PC-3 (cell line): ENCODE data around the gene KRT24. TPM values are rescaled to one million over a fixed set of nuclear protein-coding genes. Genes with fewer than 3 reads are reported as not detected.

Source experiments
- ATAC-seq: fragments of 200-7000 bp; cut with Tn5 transposase; 2 replicates; pipeline ENCODE4 v1.9.1; 2020; ENCODE audit warnings: mild to moderate bottlenecking, moderate library complexity
- BruUV-seq: library from RNA; stranded (reverse); fragments of 400-500 nt; replicated peaks from 2 replicates; lab custom pipeline; 2021; lab: Mats Ljungman, UMichigan
- CTCF ChIA-PET: fragments of 300-600 bp; sonication (Branson Sonifier 250); formaldehyde crosslinking; loops from one replicate; lab custom pipeline; 2022; ENCODE audit warnings: antibody characterized with exemption; lab: Charles Lee
- POLR2A ChIA-PET: fragments of 300-600 bp; sonication (Branson Sonifier 250); formaldehyde crosslinking; loops from one replicate; lab custom pipeline; 2022; ENCODE audit warnings: antibody characterized with exemption; ENCODE audit not compliant: unreplicated experiment; lab: Charles Lee
- DNase-seq: peaks from one replicate; pipeline ENCODE4 v3.0.0-alpha.2; 2015
- H2AFZ ChIP-seq: fragments of 300-600 bp; sonication (generic); 2 replicates; pipeline ENCODE4 v1.6.0; 2016; ENCODE audit warnings: antibody characterized with exemption, low read length
- H3F3A ChIP-seq: fragments of 300-600 bp; sonication (generic); one replicate; pipeline ENCODE4 v1.6.0; 2017; ENCODE audit warnings: antibody characterized with exemption, low read length, control low read depth, mild to moderate bottlenecking; ENCODE audit not compliant: unreplicated experiment
- H3K27ac ChIP-seq: fragments of 300-600 bp; sonication (generic); 2 replicates; pipeline ENCODE4 v1.5.1; 2016; ENCODE audit warnings: mild to moderate bottlenecking, low read length
- H3K27me3 ChIP-seq: fragments of 300-600 bp; sonication (generic); 2 replicates; pipeline ENCODE4 v1.6.1; 2016; ENCODE audit warnings: low read length, mixed read lengths
- H3K36me3 ChIP-seq: fragments of 300-600 bp; sonication (generic); 2 replicates; pipeline ENCODE4 v1.6.1; 2016; ENCODE audit warnings: low read depth, mixed run types, low read length, mixed read lengths
- H3K4me1 ChIP-seq: fragments of 300-600 bp; sonication (generic); 2 replicates; pipeline ENCODE4 v1.5.1; 2016; ENCODE audit warnings: low read length; ENCODE audit not compliant: insufficient read depth
- H3K4me2 ChIP-seq: fragments of 300-600 bp; sonication (generic); 2 replicates; pipeline ENCODE4 v1.6.0; 2016; ENCODE audit warnings: low read length
- H3K4me3 ChIP-seq: fragments of 300-600 bp; sonication (generic); 2 replicates; pipeline ENCODE4 v1.5.1; 2016; ENCODE audit warnings: mild to moderate bottlenecking, low read length, mixed read lengths
- H3K79me2 ChIP-seq: fragments of 300-600 bp; sonication (generic); 2 replicates; pipeline ENCODE4 v1.6.1; 2017; ENCODE audit warnings: low read length, mixed read lengths
- H3K9ac ChIP-seq: fragments of 300-600 bp; sonication (generic); 2 replicates; pipeline ENCODE4 v1.6.0; 2016; ENCODE audit warnings: mild to moderate bottlenecking, low read length
- H3K9me2 ChIP-seq: fragments of 300-600 bp; sonication (generic); replicated peaks from 2 replicates; pipeline ENCODE4 v1.6.1; 2016; ENCODE audit warnings: mixed run types, low read length, mixed read lengths
- H3K9me3 ChIP-seq: fragments of 300-600 bp; sonication (generic); 2 replicates; pipeline ENCODE4 v1.6.1; 2016; ENCODE audit warnings: low read length, mixed read lengths
- H4K20me1 ChIP-seq: fragments of 300-600 bp; sonication (generic); 2 replicates; pipeline ENCODE4 v1.6.1; 2016; ENCODE audit warnings: low read length, mixed read lengths
- CTCF ChIP-seq: fragments of 300-600 bp; sonication (generic); conservative IDR thresholded peaks from 2 replicates; pipeline ENCODE4 v1.5.1; 2017; ENCODE audit warnings: antibody characterized with exemption, low read depth, mild to moderate bottlenecking, low read length
- EZH2 ChIP-seq: fragments of 300-600 bp; sonication (generic); IDR thresholded peaks from one replicate; pipeline ENCODE4 v1.6.1; 2017; ENCODE audit warnings: antibody characterized with exemption, mild to moderate bottlenecking, low read length; ENCODE audit not compliant: unreplicated experiment
- EZH2phosphoT487 ChIP-seq: fragments of 300-600 bp; sonication (generic); IDR thresholded peaks from 2 replicates; pipeline ENCODE4 v1.6.1; 2018; ENCODE audit warnings: mild to moderate bottlenecking, antibody characterized with exemption, low read length, borderline replicate concordance
- intact Hi-C: fragments of 100-400 bp; cut with micrococcal nuclease; formaldehyde crosslinking; loops from 2 replicates; pipeline ENCODE4 v1.9.0; 2023
- total RNA-seq: library from RNA; depleted of rRNA; stranded (reverse); fragments of >200 nt; gene quantifications from 2 replicates; pipeline ENCODE4 v1.2.3, GENCODE V29; 2014

Gene KRT24
- total RNA-seq, 1 experiment from 2014 or later, result not detected

GRCh38 chr17:40738553-40738952, 35.0 kb upstream of the KRT24 start:
- Histone ChIP-seq H3K4me1 (no peaks in the 10 kb centered on the region), H3K9ac (no peak overlapping the region), H4K20me1 (no peaks in the 10 kb centered on the region), H3K9me3 (no peaks in the 10 kb centered on the region), H3K4me2 (no peak overlapping the region), H2AFZ (no peak overlapping the region), H3K27ac (no peak overlapping the region), H3K36me3 (no peaks in the 10 kb centered on the region), H3F3A (no peaks in the 10 kb centered on the region), H3K9me2 (no peaks in the 10 kb centered on the region), H3K4me3 (no peak overlapping the region), H3K79me2 (no peaks in the 10 kb centered on the region), H3K27me3 (peaks cover 17% of the 10 kb centered on the region; the same call in 1 of the 2 replicates)
- no peak for ATAC-seq
- CTCF ChIA-PET, result no interaction called here
- POLR2A ChIA-PET, result no interaction called here
- intact Hi-C loops, result no loop called here
- no TSS peak for BruUV-seq
- DNase-seq, result no peak
- TF ChIP-seq EZH2phosphoT487 (no peak), CTCF (no peak), EZH2 (no peak)

- POLR2A ChIA-PET, result no interaction called here
- CTCF ChIA-PET, result no interaction called here
- Histone ChIP-seq H3K9ac (no peak overlapping the region), H3K9me2 (no peaks in the 10 kb centered on the region), H3K4me1 (no peaks in the 10 kb centered on the region), H3K27ac (no peak overlapping the region), H3K27me3 (peaks cover 8% of the 10 kb centered on the region; the same call in 1 of the 2 replicates), H3F3A (no peaks in the 10 kb centered on the region), H3K4me3 (no peak overlapping the region), H3K79me2 (no peaks in the 10 kb centered on the region), H3K9me3 (no peaks in the 10 kb centered on the region), H3K36me3 (no peaks in the 10 kb centered on the region), H4K20me1 (no peaks in the 10 kb centered on the region), H2AFZ (no peak overlapping the region), H3K4me2 (no peak overlapping the region)
- intact Hi-C loops, result no loop called here
- TF ChIP-seq EZH2 (no peak), CTCF (no peak), EZH2phosphoT487 (no peak)
- no TSS peak for BruUV-seq
- ATAC-seq, result no peak
- DNase-seq, result no peak
These were observed 31.5 kb upstream of the KRT24 start for GRCh38 chr17:40735016-40735415.

GRCh38 chr17:40734018-40734417, 30.5 kb upstream of the KRT24 start:
- no peak overlapping the region for H3K27ac ChIP-seq
- no peaks in the 10 kb centered on the region for H4K20me1 ChIP-seq
- H3K4me3 ChIP-seq, result no peak overlapping the region
- no peaks in the 10 kb centered on the region for H3F3A ChIP-seq
- ATAC-seq, result no peak
- H3K4me1 ChIP-seq, result no peaks in the 10 kb centered on the region
- no peaks in the 10 kb centered on the region for H3K36me3 ChIP-seq
- H3K4me2 ChIP-seq, result no peak overlapping the region
- H3K79me2 ChIP-seq, result no peaks in the 10 kb centered on the region
- no peak for TF ChIP-seq EZH2phosphoT487
- no peak for TF ChIP-seq CTCF
- no peak for TF ChIP-seq EZH2
- ChIA-PET CTCF (no interaction called here), POLR2A (no interaction called here)
- no peaks in the 10 kb centered on the region for H3K9me2 ChIP-seq
- H3K9me3 ChIP-seq, result no peaks in the 10 kb centered on the region
- H3K9ac ChIP-seq, result no peak overlapping the region
- BruUV-seq, result no TSS peak
- no peak for DNase-seq
- peaks cover 2% of the 10 kb centered on the region; the same call in 1 of the 2 replicates for H3K27me3 ChIP-seq
- no peak overlapping the region for H2AFZ ChIP-seq
- intact Hi-C loops, result no loop called here
